Activated T-cell treated with anti-CD3 and anti-CD28 coated beads, Interleukin-2, amount 50 U/mL, for 48 hours (primary cell): ENCODE results near the gene C1orf87.

Experiments
- DNase-seq, 2 experiments: peaks; one replicate each; pipeline ENCODE4 v3.0.0-alpha.2; 2020

C1orf87 gene, protein sequence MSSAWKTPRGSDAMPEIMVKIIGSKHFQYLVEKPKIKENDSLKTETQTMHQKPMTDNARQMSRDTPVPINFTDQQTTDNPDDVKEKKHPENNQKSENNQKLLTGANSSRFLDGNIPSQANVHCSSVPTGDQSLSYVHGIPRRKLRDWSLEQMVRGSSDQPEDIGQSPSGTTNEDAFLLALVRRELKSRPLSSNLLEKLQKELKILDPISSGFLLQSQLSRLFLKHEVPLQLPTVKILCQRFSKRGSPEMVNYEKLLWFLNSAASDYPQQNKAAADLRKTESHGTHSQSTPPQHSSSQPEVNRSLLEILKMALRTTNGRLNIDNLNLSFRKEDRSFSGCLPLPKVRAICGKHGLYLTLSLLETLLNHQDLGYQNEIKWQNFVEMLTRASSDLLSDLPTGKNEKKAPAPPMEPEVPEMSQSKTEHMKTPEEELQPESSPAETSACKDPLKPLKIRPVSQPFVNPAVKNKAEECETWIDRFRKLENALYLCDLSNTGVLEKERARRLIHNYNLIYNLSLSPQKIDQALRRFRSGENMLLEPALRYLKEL

DNA sequence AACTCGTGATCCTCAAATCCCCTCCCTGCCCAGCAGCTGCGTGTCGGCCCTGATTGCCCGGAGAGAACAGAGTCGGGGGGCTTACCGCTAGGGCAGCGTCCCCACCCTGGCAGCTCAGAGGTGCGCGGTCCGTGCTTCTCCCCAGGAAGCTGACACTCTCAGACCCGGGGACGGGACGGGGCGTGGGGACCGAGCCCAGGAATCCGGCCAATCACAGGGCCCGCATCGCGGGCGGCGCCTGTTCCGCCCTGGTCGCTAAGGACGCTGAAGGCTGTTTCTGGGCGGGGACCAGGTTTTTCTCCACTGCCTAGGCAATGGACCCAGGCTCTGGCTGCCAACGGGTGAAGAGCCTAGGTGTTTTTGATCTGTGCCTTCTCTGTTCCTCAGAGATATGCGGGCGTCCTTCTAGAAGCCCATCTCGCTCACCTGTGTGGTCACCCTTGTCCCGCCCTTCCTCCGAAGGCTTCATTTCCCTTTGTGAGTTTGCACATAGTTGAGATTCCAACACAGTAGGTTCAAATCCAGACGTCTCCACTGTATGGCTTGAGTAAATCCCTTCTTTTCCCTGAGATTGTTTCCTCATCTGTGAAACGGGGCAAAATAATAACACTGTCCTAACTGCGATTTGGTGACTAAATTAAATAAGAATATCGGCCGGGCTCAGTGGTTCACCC, at the start of gene C1orf87:
C1orf87 (minus strand) TSS at position 166 of the 674 bp plus-strand sequence. CDS start 1,127 bp downstream, outside the sequence.
- no peak for DNase-seq

DNA sequence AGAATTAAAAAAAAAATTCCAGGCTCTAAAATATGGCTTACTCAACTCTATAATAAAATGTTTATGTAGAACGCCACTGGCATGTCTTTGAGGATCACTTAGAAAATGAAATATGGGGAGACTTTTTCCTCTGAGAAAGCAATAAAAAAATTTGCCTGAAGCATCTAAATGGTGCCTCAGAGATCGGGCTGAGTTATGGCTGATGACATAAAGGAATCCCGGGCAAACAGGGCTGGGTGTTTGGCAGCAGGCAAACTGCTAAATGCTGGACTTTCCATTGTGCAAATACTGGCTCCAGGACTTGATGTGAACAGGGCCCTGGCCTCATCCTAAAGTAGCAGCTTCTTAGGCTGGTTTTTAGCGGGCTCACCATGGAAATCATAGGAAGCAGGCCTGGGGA, 44.5 kb upstream of the C1orf87 start:
- no peak for DNase-seq

DNA sequence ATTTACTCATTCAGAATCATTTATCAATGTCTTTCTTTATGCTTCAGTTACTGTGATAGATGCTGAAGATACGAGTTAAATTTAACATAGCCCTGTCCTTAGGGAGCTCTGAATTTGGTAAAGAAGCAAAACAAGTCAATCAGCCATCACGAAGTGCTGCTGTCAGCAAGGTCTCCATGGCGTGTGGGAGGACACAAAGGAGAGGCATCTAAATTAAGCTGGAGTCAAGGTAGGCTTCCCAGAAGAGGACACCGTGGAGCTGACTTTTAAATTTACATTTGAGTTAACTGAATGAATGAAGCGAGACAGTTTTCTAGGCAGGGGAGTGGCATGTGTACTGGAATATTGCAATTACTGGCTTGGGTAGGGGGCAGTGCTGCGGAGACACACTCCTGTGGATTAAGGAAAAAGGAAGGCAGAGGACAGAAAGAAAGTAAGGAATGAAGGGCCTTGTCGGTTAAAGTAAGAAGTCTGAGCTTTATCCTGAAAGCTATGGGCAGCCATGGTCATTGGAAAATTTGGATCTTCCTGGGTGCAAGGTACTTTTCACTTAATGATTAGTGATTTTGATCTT, 41.3 kb upstream of the C1orf87 start:
- no peak for DNase-seq

DNA sequence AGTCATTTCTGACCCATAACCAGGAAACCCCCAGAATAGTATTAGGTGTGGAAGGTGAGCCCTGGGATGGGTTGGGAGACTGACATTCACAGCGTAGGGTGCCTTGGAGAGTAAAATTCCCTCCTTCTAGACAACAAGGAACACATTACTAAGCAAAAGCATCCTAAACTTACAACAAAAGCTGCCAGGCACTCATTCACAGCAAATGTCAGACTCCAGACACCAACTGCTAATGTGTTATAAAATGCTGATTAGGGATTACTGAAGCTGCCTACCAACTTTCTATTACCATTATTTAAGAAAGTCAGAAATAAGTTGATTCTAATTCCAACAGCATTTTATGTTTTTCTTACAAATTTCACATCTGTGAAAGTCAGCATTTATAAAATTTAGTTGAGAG, 40.0 kb upstream of the C1orf87 start:
- DNase-seq = no peak

DNA sequence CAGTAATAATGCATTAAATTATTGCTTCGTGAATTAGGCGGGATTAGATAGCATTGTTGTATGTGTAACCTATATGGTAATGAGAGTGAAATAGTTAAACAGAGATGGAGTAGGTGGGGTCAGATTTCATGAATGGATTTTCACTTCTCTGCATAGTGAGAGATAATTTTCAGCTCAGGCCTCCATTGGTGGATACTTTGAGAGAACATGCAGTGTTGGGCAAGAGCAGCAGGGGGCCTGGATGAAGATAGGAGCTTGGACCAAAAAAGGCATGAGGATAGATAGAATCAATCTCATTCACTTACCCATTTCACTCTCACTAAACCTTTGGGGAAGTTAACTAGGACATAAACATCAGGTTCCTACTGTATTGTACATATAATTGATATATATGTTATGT, 39.5 kb upstream of the C1orf87 start:
- no peak for DNase-seq

DNA sequence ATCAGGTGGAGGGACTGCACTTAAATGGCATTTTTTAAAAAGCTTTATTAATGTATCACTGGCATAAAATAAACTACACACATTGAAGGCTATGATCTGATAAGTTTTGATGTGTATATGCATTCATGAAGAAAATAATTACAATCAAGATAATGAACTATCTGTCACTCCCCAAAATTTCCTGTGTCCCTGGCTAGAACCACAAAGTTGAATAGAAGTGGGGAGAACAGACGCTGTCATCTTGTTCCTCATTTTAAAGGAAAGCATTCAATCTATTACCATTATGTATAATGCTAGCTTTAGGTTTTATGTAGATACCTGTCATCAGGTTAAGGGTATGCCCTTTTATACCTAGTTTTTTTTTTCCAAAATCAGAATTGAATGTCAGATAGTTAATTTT, 38.1 kb upstream of the C1orf87 start:
- no peak for DNase-seq

DNA sequence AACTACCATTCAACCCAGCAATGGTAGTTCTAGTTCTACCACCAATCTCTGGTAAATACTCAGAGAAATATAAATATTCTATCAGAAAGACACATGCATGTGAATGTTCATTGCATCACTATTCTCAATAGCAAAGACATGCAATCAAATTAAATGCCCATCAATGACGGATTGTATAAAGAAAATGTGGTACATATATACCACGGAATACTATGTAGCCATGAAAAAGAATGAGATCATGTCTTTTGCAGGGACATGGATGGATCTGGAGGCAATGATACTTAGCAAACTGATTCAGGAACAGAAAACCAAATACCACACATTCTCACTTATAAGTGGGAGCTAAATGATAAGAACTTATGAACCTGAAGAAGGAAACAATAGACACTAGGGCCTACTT, 37.5 kb upstream of the C1orf87 start:
- DNase-seq = no peak

DNA sequence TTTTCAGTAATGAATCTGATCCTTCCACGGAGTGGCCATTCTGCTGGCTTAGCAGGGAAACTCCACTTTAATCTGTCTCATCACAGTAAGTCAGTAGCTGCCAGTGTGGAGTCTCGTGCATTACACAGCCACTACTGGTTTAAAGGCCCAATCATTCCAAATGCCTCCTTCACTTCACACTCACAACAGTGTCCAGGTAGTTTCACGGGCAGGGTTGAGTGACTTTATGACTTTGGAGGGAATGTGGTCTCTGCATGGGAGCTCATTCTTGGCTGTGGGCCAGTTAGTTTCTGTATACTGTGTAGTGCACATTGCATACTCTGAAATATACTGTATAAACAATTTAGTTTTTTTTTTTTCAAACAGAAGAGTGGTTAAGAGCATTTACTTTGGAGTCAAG, 34.6 kb upstream of the C1orf87 start:
- DNase-seq = no peak

DNA sequence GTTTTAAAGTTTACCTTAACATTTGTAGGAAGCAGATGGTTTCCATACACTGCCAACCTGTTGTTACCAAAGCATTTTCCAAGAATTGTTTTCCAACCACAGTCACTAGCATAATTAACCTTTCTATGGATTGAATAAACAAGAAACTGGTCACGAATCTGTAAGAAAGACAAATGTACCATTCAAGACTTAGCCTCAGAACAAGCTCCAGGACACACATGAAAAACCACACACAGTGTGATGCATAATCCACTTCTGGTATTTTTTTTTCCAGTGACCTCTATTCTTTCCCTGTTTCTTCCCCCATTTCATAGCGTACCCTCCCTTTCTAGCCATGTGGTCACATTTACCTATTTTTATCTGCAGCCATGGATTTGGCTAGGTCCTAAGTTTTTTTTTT, 29.6 kb upstream of the C1orf87 start:
- no peak for DNase-seq

DNA sequence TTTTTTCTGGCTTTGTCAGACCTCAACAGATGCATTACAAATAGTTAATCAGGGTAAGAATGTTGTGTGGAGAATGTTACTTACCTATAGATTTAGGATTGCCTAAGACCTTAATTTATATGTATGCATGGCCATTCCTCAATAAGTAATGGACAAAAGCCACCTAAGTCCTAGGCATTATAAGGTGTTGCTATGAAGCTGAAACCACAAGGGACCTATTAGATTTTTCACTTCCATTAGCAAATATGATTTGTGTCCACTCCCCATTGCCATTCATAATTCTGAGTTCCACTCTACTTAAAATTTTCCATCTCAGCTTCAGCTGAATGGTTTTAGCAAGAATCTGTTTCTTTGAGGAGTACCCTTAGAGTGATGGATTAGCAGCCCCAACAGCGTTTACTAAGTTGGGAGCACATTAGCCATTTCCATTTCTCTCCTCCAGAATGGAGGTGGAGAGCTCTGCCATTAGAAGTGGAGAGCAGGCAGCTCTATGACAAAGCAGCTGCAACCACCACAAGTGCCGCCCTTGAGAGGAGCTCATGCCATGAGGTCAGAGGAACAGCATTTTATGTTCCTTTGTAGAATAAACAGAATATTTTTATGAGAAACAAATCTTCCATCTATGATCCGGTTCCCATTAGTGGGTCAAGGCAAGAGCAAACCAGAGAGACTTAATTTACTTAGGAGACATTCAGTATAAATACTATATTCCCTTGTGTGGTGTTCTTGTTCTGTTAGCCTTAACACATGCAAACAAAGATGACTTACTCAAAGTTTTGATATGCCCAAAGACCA, 28.9 kb upstream of the C1orf87 start:
- no peak for DNase-seq

DNA sequence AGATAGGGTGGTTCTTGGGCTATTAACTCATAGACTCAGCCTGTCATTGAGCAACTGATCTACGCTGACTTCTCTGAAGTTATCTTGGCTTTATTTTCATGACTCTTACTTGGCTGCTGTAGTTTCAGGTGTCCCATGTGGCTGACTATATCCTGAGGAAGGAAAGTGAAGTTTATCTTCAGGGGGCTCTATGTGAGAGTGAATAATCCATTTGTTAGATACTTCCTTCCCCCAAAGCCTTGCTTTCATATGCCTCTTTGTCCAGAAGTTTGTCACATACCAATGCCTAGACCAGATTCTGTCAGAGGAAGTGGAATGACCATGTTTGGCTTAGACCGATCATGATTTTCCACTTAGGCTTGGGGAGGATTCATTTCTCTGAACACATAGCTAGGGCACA, 27.9 kb upstream of the C1orf87 start:
- no peak for DNase-seq

DNA sequence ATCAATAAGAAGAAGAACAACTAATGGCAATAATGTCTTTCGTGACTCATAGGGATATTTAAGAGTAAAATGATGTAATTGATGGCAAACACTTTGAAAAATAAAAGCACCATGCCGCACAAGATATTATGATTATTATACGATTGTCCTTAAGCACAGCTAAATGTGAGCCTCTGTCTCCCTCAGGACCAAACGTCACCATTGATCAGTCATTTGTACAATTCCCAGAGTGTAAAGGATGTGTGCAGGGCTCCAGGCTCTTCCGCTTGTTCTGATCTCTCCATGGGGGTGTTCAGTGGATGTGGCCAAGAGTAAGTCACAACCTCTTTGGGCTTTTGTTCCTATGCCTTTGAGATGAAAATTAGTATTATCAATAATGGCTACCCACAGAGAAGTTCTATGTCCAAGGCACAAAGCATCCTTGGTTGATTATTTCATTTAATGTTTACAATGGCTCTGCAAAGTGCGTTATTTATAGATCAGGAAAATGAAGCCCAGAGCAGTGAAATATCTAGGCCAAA, 17.7 kb upstream of the C1orf87 start:
- no peak for DNase-seq

DNA sequence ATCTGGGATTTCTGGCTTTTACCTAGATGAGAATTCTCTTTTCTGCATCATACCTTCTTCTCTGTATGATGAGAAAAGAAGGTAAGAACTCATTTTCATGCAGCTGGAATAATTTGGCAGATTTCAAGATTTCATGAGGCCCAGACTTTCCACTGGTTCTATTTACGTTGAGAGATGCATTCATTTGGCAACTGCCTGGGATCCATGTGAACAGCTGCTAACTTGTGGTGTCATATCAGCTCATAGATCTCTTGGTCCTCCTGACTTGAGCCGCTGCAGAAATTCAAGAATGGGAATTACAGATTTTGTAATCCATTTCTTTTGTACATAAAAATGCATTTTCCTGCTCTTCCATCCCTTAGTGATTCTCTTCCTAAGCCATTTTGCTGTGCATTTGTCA, 17.1 kb upstream of the C1orf87 start:
- no peak for DNase-seq

DNA sequence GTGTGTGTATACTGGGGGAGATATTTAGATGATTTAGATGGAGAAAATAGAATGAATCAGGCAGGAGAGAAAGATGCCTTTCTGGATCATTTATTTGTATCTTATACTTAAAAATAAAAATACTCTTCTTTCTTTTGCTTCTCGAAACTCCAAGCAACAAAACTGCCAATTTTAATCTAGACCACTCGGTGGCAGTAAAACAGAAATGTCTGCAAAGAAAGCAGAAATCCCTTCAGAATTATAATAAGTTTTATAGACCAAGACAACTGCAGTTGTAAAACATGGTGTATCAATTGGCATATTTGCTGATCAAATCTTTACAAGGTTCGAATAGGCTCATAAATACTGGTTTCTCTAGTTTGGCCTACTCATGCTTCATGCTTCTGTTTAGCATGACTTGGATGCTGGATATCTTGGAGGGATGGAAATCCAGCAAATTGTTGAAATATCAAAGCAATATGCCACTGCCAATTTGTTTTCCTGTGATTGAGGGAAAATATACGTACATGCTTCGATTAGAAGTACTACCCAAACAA, 15.1 kb upstream of the C1orf87 start:
- no peak for DNase-seq

DNA sequence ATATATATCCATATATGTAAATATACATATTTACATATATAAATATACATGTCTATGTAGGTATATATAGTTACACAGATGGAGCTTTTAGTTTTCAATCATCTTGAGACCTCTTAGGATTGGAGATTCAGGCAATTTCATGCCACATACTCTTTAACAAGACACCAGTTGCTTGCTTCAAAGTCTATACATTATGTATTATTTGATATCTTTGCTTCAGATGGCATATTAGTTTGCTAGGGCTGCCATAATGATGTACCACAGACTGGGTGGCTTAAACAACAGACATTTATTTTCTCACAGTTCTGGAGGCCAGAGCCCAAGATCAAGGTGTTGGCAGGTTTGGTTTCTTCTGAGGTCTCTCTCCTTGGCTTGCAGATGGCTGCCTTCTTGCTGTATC, 14.1 kb upstream of the C1orf87 start:
- DNase-seq = no peak

DNA sequence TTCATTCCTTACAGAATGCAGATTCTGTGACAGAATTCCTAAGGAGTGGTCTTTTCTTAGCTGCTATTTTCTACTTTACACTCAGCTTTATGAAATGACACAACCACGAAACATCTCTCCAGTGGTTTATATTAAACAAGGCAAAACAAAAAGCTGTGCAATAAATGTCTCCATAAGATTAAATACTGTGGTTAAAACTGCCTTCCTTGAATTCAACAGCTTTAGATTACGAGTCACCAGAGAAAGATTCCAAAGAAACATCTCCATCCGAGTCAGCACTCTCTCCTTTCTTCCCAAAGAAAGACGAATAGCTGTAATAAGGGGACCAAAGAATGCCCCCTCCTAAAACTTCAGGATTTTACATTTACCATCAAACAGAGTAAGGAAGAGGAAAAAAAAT, 4.6 kb upstream of the C1orf87 start:
- DNase-seq = no peak

DNA sequence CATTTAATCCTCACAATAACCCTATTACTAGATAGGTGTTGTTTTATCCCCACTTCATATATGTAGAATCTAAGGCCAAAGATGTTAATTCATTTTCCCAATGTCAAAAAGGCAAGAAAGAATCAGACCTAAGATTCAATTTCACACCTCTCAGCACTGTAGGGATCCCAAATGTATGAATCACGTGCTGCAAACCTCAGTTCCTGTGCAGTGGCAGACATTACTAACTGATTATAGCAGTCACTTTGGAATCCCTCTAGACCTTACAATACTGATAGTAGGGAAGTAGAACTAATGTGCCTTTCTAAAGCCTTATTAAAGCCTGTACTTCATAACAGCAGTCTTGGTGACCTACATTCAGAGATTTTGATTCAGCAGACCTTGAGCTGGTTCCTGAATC, 2.3 kb downstream of the C1orf87 start:
- DNase-seq = no peak

DNA sequence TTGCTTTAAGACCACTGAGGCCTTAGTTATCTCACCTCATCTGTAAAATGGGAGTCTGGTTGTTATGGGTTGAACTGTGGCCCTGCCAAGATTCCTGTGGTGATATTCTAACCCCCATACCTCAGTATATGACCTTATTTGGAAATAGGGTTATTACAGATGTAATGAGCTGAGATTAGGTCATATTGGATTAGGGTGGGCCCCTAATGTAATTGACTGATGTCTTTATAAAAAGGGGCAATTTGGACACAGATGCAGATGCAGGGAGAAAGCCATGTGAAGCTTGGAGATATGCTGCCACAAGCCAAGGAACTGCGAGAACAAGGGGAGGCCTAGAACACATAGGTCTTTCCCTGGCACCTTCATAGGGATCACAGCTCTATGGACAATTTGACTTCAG, 3.9 kb downstream of the C1orf87 start:
- no peak for DNase-seq

DNA sequence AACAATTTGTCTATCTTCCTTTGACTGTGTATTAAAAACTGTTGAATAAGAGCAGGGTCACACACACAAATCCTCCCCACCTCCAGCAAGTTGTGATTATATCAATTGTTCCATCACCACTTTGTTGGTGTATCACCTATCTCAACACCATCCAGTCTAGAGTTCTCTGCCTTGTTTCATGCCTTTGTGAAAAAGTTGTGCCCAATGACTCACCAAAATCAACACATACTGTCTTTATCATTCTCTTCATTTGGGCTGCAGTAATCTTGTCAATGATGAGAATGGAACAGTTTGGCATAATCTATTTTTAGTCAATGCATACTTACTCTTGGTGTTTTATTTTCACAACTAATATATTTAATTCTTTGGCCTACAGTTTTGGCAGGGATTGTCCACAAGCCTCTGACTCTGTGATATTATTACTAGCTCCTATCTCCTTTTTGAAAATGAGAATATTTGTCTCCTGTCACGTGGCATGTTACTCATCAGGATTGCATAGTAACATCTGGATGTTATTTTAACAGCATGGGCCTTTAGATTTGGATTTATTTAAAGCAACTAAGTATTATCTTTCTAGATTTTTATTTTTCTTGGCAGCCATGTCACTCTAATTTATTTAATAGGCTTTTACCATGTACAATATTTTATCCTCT, 5.1 kb downstream of the C1orf87 start:
- DNase-seq = no peak

DNA sequence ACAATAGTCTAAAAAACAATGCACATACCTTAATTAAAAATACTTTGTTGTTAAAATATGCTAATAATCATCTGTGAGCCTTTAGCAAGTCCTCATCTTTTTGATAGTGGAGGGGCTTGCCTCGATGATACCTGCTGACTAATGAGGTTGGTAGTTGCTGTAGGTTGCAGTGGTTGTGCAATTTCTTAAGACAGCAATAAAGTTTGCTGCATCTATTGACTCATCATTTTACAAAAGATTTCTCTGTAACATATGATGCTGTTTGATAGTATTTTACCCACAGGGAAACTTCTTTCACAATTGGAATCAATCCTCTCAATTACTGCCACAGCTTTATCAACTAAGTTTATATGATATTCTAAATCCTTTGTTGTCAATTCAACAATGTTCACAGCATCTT, 7.6 kb downstream of the C1orf87 start:
- no peak for DNase-seq

DNA sequence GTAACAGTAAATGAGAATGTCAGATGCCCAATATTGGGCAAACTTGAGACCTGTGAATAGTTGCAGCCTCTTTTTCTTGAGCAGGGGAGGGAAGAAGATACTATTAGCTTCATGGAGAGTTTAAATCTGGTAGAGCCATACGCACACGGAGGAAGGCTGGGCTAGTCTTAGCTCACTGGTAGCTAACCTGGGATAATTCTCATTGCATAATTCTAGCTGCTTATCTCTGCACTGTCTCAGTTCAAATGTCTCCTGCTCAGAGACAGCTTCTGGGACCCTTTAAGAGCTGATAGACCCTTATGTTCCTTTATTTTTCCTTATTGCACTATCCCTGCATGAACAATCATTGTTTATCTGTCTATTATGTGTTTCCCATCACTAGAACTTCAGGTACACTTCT, 8.4 kb downstream of the C1orf87 start:
- no peak for DNase-seq

DNA sequence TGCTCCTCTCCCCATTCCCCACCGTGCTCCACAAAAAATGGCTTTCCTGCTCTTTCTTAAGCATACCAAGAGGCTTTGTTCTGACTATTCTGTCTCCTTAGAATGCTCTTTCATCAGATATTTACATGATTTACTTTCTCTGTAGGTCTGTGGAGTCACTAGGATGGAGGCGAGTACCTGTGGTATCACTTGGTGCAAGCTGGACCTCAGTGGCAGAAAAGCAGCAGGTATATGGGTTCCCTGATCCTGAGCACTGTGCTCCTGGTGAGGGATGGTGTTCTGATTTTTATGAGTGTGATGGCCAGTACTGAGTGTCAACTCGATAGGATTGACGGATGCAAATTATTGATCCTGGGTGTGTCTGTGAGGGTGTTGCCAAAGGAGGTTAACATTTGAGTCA, 10.0 kb downstream of the C1orf87 start:
- no peak for DNase-seq
